ENCODE results near the gene MACROD1.

The MACROD1 gene

DNA sequence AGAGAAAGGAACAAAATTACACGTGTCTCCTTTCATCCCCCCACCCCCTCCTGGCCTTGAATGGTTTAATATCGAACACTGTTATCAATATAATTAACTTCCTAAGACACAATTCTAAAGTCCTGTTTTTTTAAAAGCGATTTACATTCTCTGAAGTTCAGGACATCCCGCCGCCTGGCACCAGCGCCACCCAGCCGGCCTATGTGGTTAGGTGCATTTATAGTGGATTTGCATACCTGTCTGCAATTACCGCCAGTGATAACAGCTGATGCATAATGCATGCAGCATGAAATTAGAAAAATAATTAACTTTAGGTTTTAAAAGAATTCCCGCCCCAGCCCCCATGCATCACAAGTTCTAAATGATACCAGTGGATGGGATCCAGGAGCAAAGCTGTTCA, 58.6 kb downstream of the MACROD1 start:
- no peak for DNase-seq

GRCh38 chr11:64104632-64105031, 61.3 kb downstream of the MACROD1 start:
- DNase-seq = no peak

DNA sequence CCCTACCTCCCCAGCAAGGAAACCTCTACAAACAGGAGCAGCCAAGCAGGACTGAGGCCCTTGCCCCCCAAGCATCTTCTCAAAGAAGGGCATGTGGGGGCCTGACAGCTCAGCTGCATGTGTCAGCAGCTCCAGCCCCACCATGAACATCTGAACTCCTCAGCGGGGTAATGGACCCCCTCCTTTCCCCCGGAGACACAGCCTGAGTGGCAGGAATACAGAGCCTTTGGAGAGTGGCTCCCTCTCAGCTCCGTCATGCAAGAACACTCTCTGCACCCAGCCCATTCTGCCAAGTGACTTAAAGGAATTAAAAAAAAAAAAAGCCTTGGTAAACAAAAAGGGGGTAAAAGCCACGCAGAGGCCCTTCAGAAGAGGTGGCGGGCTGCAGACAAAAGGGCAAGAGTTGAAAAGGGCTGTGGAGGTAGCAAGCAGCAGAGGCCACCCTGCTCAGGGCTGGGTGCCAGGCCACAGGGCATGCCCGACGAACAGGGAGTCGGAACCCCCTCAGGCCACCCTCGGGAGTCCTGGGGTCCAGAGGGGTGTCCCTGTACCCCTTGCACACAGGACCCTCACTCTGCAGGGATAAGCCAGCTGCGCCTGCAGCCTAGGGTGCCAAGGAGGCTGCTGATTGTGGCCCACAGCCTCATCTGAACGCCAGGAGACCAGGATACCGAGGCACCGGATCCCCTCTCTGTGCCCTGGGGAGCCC, 62.5 kb downstream of the MACROD1 start:
- no peak for DNase-seq

DNA sequence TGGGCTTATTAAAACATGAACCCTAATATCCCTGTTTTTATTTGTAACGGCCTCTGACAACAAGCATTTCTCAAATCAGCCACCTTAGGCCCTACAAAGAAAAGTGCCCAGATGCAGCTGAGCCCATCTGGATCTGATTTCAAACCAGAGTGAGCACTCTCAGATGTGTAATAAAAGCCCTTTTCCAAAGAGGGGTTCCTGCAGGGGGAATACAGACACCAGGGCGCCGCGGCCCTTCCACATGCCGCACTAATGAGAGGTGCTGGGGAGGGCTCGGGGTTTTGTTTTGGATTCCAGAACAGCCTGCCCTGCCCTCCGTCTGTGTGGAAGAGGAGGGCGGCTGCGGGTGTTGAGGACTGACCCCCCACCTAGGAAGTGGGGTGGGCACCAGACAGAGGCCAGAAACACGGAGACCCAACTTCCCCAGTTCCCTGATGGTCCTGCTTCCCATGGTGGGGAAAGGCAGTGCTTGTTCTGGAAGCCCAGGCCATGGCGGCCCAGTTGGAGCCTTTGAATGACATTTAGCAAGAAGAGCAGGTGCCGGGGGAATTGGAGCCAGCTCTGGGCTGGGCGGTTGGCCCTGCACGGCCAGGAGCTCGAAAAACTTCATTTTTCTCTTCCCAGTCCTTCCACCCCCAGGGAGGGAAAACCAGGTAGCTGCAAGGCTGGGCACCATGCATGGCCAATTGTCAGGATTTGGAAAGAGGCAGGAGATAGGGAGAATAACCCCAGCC, 63.7 kb downstream of the MACROD1 start:
- no peak for DNase-seq

DNA sequence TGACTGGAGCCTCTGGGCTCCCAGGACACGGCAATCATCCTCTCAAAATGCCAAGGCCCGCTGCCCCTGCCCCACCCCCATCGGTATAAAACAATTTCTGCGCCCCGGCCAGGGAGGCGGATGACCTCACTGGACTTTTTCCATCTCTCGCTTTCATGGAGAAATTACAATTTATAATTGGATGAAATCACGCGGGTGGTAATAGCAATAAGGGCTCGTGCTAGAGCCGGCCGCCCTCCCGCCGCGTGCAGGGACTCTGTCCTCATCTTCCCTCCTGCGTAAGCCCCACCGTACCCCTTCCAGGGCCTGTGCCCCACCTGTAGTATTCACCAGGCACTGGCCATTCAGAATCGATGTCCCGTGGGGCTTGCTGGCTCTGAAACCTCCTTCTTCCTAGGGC, 64.5 kb downstream of the MACROD1 start:
- no peak for DNase-seq

- DNase-seq = no peak
Observed at GRCh38 chr11:64100782-64101353, 65.0 kb downstream of the MACROD1 start.

GRCh38 chr11:64100360-64100759, 65.6 kb downstream of the MACROD1 start:
- no peak for DNase-seq

GRCh38 chr11:64099436-64099835, 66.5 kb downstream of the MACROD1 start:
- no peak for DNase-seq

GRCh38 chr11:64098318-64098831, 67.5 kb downstream of the MACROD1 start:
- DNase-seq = no peak

- no peak for DNase-seq
Observed at GRCh38 chr11:64097468-64098317, 68.2 kb downstream of the MACROD1 start.

GRCh38 chr11:64096835-64097234, 69.1 kb downstream of the MACROD1 start:
- no peak for DNase-seq

DNA sequence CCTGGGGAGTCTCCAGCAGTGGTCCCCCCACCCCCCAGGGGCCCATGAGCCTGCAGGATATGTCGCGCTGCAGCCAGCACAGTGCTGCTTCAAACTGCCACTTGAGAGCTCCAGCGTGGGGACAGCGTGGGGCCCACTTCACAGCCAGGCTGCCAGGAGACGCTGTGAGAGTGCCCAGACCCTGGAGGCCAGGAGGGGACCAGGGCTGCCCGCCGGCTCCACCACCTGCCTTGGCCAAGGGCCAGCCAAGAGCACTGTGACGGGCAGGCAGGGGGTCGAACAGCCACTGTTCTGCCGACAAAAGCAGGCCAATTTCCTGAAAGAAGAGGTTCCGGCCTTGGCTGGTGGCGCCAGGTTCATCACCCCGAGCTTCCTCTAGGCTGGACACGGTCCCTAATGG, 70.0 kb downstream of the MACROD1 start:
- no peak for DNase-seq

DNA sequence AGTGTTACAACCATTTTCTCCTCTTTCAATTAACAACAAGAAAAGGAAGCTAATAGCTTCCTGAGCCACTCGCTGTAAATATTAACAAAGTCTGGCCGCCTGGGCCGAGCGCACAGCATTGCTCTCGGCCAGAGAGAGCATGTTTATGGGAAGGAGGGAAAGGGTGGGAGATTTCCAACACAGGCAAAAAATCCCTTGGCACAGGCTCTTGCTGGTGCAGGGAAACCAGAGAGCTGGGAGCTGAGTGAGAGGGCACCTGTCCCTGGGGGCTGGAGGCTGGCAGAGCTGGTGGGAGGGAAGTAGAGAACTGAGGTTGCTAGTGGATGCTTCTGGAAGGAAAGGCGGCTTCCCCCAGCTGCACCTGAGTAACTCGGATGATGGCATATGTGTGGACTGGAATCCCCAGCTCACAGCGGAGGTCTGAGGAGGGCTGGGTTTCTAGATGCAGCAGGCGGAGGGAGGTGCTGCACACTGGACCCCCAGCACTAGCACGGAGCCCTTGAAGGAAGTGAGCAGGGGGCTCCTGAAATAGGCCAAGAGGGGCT, 70.6 kb downstream of the MACROD1 start:
- no peak for DNase-seq

GRCh38 chr11:64094463-64095260, 71.3 kb downstream of the MACROD1 start:
- DNase-seq = no peak

DNA sequence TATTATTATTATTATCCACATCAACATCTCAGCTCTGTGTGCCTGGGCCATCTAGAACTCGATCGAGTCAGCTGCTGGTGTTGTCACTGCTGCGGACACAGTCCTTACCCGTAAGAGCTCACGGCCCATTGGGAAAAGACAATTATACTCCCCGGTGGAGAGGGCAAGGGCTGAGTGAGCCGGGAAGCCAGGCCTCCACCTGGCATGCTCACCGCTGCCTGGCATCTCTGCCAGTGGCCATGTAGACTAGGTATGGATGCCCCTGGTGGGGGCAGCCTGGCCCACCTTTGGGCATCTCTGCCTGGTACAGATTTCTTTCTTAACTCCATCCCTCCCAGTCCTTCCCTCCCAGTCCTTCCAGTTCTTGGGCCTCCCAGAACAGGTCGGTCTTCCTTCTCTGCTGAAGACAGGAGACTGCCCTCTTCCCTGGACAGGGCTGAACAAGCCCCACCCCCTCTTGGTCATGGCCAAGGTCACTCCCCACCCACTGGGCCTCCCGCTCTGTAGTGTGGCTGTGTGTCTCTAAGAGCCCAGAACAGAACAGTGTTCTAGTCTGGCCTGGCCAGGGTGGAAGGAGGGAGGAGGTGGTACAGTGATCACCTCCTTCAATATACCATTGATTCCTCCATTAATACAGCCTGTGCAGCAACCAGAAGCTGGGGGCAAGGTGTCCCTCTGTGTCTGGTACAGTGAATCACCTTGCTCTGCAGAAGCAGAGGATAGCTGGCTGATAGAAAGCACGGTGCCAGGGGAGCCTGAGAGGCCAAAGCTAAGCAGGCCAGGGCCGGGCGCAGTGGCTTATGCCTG, 72.5 kb downstream of the MACROD1 start:
- no peak for DNase-seq

DNA sequence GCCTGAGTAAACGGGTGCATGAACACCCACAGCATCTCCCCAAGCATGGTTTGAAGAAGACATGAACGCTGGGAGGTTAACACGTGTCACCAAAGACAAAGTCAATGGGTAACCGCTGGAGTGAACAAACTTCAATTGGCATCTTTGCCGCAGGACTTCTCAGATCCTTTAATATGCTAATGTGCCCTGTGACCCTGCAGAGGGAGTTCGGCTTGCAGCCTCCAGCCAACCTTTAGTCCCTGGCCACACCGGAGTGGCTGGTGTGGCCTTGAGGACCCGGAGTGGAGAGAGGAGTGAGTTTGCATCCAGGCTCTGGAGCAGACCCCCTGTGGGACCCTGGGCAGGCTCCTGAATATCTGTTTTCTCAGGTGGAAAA, 73.2 kb downstream of the MACROD1 start:
- no peak for DNase-seq

DNA sequence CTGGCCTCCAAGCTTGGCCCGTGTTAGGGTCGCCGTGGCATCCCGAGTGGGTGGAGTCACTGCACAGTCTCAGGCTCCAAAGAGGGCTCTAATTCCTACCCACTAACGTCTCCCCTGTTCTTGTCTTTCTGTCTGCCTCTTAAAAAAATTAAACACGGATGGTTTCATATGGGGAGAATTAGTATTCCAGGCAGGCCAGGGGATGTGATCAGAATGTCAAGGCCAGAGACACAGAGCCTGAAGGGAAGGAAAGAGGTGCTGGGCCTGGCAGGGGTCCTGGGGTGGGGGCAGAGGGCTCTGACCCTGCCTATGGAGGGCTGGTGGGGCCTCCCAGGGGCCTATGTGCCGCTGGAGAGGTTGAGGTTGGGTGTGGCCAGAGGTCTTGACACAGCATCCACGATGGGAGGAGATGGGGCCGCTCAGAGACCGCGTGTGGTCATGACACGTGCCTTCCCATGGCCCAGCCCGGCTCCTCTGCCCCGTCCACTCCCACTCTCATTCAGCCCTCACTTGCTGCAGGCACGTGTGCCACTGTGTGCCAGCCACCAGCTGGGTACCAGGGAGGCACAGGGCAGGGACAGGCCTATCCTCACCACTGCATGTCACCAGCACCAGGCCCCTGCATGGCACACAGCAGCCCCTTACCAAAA, 73.7 kb downstream of the MACROD1 start:
- no peak for DNase-seq

GRCh38 chr11:64090806-64091516, 75.0 kb downstream of the MACROD1 start:
- no peak for DNase-seq

DNA sequence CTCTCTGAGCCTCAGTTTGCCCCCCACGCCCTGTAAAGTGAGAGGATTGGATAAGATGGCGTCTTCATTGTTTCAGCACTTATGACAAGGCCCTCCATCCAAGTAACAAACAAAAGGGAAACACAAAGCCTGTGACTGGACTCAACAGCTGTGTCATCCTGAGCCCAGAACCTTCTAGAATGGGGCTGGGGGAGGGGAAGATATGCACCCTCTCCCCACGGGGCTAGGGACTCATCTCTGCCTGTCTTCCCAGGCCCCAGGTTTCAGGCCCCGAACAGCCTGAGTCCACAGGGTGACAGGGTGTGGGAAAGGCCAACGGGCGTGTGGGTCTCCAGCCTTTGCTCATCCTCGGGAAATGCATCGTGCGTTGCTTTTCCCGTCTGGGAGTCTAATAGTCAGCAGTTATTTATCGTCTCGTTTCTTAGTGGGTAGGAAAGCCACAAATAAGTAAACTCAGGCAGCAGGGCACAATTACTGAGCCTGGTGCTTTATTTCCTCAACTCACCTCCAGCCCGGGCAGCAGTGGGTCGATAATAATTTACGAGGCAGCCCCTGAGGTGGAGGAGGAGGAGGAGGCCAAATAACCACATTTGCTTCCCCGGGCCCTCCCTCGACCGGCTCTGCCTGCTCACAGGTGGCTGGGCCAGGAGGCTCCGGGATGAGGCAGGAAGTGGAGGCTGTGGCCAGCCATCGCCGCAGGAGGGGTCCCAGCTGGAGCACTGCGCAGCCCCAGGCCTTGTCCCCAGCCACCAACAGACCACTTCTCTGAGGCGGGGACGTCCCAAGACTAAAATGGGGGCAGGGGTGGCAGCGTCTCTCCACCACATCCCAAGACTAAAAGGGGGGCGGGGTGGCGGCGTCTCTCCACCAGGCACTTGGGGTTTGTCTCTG, 75.8 kb downstream of the MACROD1 start:
- DNase-seq = no peak

Measured in CD4-positive, alpha-beta T cell treated with Interleukin-4 for 4 hours (primary cell).